ENCODE results near the gene ATP11A.

ATP11A gene

DNA sequence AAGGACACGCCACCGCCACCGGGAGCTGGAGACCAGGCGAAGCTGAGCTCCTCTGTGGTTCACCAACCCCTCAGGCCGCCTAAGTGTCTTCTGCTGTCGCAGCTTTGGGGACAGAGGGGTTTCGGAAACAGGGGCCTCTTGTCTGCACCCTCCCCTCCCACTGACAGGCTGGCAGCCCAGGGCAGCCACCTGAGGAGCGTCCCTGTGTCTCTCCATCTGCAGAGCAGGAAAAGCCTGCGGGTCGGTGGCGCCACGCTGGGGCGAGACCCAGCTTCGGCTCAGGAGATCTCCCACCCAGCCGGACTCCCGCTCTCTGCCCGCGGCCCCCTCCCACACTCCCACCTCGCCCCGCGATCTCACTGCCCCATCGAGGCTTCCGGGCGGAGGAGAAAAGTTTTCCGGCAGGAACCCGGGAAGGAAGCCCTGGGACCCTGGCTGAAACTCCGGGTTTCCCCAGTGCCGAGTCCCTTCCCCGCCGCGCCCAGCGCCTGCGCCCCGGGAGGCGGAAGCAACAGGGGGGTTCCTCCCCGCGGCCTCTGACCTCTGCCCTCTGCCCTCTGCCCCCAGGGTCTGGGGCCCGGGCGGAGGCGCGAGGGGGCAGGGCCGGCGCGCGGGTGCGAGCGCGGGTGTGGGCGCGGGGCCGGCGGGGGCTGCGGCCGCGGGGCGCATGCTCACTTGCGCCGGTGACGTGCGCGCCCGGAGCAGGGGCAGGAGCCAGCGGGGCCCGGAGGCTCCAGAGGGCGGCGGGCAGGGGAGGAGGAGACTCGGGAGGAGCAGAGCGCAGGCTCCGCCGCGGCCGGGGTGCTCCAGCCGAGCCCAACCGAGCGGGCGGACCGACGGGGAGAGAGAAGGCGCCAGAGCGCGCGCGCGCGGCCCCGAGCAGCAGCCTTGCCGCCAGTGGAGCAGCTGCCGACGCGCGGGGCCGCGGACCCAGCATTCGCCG, at the start of gene ATP11A:
Gene ATP11A, plus strand, starts transcription at position 736 of the 943 bp plus-strand sequence. CDS start 379 bp downstream, outside the sequence.
- DNase-seq = peak; percentile 85

DNA sequence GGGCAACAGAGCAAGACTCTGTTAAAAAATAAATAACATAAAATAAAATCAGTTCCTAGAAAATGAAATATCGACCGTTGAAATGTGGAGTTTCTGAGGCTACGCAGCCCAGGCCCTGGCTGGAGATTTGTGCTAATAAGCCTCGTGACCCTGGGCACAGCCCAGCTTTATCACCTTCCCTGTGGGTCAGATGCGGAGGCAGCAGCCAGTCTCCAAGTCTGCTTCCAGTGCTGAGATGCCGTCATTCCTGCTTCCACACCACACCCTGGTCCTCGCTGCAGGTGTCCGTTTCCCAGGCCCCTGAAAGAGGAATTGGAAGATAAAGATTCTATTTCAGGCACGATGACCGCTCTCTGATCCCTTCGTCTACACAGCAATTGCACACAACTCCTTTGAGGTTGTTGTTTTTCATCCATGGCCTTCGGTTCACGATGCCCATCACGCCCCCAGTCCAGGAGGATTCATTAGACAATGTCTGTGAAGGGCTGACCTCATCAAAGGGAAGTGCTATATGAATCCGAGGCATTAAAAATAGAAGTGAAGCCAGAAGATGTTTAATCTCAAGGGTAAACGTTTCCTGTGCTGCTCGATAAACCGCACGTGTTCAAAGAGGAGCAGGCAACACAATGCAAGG, 48.3 kb upstream of the ATP11A start:
- DNase-seq = no peak

DNA sequence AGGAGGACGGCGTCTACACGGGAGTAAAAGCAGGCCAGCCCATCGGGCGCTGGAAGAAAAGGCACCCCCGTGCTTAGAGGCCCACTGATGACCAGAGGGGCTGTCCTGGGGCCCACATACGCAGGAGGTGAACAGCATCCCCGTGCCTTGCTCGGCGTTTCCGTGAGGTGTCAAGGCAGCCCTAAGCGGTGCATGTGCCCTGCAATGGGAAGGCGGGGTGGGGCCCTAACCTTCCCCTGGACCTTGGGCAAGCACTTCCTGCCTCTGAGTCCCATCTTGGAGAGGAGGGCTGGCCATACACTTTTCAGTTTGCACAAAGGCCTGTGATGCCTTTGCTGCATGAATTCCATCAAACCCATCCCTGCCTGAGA, 47.8 kb upstream of the ATP11A start:
- DNase-seq = no peak

DNA sequence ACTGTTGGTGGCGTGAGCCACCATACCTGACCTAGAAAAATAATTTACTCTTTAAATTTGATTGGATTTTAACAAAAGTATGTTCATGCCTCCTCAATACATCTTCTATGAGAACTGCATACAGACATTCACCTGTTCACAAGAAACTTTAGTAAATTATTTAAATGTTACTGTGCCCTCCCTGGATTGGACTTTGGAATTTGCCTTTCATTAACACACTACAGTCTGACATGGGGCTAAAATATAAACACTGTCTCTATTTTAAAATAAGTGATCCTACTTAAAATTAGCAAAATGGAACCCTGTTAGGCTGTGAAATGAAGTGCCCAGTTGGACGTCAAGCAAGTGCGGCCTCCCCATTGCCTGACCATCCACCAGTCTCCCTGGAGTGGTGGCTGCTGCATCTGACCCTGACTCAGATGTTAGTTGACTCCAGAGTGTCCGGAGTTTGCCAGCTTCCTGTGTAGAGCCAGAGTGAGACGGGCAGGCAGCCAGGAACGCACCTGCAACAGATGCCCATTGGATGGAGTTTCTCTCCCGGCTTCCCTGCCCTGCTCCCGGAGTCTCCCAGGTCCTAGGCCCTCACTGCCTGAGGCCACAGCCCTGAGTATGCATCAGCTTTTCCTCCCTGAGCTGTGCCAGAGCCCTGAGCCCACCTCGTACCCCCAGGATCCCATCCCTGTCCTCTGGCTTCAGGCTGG, 45.9 kb upstream of the ATP11A start:
- no peak for DNase-seq

DNA sequence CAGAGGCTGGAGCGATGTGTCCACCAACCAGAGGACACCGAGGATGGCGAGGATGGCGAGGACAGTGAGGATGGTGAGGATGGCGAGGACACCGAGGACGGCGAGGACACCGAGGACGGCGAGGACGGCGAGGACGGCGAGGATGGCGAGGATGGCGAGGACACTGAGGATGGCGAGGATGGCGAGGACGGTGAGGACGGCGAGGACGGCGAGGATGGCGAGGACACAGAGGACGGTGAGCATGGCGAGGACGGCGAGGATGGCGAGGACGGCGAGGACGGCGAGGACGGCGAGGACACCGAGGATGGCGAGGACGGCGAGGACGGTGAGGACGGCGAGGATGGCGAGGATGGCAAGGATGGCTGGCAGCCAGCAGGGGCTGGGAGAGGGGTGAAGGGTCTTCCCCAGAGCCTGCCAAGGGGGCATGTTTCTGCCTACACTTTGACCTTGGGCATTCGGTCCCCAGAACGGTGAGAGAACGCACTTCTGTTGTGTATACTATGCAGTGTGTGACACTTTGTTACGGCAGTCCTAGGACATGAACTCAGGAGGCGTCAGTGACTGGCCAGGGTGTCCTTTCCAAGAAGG, 44.4 kb upstream of the ATP11A start:
- no peak for DNase-seq

DNA sequence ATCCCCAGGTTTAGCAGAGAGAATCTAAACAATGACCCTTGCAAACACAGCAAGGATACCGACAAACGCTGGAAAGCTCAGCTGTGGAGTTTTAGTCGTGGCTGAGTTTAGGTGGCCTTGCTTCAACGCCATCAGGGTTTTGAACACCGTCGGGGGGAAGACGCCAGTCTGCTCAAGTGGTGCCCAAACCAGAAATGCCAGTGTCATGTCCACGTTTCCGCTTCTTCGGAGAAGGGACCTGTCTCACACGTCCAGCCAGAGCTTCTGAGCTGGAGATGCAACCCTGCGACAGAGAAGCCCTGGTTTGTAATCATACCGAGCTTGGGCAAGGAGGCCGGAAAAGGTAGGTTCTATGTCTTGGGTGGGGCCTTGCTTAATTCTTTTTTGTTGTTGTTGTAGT, 42.6 kb upstream of the ATP11A start:
- no peak for DNase-seq

DNA sequence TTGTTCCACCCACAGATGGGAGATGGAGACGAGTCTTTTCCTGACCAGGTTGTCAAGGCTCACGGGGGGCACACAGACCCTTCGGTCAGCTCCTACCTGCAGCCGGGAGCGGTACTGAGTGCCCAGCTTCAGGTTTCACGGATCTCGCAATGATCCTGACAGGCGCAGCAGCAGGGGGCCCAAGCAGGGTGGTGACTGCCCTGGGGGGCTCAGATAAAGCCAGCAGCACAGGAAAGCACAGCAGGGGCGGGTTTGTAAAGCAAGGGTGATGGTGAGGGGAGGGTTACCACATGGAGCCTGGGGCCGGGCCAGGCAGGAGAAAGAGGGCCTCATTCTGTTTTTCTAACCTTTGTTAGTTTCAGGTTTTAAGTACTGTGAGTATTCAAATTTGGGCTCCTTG, 41.7 kb upstream of the ATP11A start:
- no peak for DNase-seq

DNA sequence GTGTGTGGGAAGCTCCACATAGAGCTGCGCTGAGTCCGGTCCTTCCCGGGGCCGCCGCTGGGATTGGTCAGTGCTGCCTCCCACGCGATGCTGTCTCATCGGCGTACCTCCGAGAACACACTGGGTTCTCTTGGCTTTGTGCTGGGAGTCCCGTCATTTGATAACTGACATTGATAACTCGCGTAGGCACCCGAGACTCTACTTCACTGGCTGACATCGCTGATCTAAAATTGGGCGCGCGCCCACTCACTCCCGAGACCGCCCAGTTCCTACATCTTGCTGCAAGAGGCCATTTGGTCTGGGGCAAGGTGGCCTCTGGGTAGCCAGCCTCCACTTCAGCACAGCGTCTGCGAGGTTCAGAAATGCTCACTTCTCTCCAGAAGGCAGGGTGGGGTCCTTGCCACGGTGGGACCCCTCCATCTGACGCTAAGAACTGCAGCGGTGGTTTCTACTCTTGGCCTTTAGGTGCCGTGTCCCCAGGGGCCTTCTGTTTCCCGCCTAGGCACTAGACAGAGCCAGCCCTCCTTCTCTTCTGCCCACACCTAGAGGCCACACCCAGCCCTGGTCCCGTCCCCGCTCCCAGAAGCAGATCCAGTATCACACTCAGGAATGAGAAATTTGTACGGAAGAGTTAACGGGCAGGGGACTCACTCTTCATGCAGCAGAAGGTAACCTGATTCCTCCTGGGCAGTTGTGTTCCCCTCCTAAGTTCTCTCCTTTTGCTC, 40.7 kb upstream of the ATP11A start:
- DNase-seq = no peak

DNA sequence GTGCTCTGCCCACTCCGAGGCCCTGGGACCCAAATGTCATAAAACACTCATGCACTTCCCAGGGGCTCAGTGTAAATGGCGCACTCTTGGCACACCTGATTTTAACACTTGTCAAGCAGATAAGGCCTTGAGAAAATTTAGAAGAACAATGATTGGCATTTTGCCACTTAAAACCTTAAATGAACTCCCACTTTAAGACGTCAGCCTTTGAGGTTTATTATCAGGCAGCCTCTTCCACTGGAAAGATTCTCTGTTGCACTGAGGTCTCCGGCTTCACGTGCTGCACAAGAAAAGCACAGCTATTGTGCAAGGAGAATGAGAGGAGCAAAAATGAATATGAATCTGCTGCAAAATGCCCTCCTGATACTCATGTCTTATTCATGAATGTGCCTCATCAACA, 38.5 kb upstream of the ATP11A start:
- no peak for DNase-seq

DNA sequence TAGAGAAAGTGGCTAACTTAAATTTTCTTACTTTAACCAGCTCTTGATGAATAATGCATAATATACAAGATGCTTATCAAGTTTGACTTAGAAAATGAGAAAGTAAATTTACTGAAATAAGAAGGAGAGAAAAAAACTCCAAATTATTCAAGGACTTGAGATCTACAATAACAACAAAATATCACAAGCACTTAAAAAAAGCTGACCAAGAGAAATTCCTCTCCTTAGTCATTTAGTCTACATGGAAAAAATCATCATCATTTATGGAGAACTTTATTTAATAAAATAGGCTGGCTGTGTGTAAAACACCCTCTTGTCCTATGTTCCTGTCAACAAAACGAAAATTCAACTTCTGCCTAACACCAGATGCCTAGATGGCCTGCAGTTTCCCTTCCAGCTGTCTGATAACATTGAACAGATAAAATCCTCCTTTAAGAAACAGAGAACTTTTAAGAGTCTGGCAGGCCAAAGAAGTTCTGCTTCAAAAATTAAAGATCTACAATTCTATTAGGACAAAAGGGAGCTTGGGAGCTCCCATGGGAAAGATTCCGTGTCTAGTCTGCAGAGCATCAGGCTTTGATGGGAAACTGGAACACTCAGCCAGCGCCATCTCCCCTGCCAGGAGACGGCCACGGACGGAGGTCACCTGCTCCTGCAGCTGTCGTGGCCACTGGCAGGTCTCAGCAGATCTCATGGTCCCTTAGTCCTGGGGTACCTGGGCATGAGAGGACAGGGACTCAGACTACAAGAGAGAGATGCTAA, 37.9 kb upstream of the ATP11A start:
- no peak for DNase-seq

DNA sequence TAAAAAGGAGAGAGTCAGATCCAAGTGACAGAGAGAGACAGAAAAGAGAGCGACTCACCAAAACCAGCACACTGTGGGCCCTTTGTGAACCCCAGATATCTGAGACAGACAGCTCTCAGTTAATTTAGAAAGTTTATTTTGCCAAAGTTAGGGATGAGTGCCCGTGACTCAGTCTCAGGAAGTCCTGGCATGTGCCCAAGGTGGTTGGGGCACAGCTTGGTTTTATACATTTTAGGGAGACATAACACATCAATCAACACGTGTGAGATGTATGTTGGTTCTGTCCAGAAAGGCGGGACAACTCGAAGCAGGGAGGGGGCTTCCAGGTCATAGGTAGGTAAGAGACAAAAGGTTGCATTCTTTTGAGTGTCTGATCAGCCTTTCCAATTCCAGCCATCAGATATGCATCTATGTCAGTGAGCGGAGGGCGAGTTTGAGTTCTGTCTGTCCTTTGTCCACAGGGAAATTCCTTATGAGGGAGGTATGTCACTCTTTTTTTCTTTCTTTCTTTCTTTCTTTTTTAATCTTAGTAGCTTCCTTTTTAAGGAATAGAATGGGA, 37.2 kb upstream of the ATP11A start:
- DNase-seq = no peak

DNA sequence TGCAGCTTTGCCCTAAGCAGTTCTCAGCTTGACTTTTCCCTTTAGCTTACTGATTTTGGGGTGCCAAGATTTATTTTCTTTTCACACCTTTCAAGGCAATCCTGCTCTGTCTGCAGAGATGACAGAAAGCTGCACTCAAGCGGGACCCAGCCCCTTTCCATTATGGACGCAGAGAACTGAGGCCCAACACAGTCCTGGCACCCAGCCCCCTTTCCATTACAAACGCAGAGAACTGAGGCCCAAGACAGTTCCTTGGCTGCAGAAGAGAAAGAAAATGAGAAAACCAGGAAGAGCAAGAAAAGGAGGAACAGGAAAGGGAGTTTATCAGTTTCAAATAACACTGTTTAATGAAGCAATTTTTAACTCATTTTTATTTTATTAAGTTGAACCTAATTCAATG, 36.8 kb upstream of the ATP11A start:
- no peak for DNase-seq

DNA sequence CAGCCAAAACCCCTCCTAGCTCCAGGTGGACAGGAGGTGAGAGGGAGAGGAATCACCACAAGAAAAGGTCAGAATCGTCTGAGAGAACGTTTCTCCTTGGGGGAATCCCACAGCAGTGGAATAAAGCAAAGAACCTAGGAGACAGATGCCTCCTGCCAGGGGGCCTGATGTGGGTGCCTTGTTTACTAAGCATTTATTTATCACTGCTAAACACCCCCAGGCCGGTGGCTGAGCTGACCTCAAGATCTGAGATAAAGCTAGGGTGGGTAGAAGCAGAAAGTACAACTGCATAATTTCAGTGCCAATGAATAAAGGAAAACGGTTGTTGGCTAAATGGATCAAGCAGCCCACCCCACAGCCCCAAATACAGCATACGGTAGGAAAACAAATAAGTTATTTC, 33.9 kb upstream of the ATP11A start:
- no peak for DNase-seq

DNA sequence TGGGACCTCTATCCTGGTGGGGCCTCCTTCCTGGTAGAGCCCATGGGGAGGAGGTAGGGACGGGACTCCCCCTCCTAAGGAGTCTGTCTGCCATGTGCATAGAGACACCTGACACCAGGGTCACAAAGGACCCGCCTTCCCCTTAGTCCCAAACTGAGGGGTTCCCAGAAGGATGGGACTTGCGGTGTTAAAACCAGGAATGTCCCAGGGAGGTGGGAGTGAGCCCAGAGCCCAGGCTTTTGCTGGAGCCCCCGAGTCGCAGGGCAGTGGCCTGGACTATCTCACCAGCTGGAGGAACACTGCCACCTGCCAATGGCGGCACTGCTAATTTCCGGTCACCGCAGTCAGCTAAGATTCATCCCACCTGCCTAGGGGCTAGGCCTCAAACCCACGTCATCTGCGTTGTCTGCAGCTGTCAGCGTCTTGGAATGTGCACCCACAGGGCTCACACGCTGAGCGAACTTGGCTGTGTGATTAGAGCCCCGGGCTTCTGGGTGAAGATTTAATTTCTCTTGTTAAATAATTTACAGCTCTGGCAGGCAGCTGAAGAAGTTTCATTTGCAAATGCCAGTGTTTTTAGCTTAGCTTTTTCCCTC, 31.9 kb upstream of the ATP11A start:
- no peak for DNase-seq

DNA sequence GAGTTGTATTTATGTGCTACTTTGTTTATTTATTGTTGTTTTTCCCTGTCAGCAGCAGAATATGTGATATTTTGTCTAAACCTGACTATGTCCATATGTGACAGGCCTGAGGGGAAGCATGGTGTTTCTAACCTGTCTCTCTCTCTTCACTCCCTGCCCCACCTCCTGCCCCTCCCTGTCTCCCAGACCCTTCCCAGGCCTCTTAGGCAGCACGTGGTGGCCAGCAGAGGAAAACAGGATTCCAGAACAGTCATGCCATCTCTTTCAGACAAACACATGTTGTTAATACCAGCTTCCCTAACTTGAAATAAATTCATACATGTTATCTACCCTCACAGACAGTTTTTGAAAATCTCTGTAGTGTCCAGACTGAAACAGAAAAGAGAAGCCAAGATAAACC, 31.0 kb upstream of the ATP11A start:
- DNase-seq = no peak

DNA sequence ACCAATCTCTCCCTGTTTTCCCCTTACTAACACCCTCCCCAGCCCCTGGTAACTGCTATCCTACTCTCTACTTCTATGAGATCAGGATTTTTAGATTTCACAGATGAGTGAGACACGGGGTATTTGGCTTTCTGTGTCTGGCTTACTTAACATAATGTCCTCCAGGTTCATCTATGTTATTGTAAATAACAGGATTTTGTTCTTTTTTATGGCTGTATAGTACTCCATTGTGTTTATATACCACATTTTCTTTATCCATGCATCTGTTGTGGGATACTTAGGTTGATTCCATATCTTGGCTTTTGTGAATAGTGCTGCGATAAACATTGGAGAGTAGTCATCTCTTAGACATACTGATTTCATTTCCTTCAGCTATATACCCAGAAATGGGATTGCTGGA, 28.5 kb upstream of the ATP11A start:
- DNase-seq = no peak

DNA sequence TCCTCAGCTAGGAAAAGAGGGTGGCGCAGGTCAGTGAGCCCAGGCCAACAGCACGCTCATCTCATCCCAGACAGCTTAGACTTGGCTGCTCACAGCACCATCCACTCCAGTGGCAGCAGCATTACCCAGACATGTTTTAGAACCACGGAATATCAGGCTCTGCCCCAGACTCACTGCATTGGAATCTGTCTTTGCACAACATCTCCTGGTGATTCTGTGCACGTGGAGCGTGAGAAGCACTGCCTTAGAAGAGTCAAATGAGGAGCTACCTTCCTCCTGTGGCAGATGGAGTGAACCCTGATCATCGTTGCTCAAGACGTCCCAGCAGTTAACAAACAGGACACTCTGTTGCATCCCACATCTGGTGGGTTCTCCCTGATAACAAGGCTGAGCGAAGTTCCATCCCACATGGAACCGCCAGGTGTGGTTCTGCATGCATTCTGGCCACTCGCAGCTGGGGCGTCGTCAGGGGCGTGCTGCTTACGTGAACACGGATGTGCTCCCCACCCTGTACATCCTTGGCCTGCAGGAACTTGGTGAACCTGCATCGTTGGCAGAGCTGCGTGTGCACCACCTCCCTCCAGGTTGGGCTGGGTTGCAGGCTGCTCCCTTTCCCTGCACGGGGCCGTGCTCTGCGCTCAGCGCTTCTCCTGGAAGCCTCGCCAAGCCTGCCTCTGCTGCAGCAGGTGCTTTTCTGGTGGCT, 25.2 kb upstream of the ATP11A start:
- no peak for DNase-seq

DNA sequence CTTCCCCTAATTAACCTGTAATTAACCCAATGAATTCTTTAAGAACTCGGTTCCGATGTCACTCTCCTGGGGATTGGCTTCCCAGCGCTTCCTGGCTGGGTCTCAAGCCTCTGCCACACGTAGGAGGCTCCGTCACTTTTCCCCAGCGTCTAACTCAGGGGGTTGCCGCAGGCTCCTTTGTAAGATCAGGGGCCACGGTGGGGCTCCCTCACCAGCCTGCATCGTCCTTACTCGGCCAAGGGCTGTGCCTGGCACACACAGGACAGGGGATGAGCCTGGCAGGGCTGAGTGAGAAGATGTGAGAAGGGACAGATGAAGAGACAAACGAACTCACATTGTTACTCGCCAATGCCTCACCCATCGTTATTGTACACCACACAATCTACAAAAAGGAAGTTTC, 20.9 kb upstream of the ATP11A start:
- no peak for DNase-seq

DNA sequence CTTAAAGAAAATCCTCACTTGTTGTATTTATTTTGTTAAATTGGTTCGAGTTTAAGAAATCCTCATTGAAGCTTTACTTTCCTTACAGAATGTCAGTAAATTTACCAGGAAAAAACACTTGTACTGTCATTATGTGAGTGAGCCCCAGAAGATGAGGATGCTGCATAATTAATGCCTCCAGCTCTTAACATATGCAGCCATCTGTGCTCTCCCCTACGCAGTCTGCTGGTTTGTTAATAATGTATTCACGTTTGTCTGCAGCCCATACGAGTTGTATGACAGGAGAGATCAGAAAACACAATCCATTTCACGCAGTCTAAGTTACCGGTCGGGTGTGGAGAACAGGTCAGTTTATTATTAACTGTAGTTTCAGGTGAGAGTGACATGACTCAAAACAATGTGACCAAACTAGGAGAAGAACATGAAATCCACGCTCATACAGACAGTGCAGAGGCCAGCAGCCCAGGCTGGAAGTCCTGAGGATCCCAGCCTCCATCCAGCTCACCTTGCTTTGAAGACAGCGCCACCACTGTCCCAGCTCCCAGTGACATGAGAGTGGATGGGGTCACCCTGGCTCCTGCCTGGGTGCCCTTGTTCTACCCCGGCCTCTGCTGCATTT, 19.8 kb upstream of the ATP11A start:
- peak; percentile 9 for DNase-seq

DNA sequence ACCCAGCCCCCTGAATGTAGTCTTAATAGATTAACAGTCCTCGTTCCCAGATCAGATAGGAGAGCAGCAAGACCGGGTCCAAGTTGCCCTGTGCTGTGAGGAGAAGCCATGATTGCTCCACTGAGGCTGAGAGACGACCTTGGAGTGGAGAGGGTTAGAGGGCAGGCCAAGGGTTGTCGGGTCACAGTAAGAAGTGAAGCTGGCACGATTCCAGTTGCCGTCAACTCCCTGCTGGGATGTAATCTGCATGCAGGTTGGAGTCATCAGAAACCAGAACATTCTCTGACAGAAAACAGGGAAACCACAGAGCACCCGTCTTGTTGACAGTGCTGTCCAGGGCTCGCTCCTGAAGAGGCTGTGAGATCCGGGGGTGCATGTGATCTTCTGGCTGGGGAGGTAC, 19.0 kb upstream of the ATP11A start:
- DNase-seq = no peak

All from stimulated activated CD8-positive, alpha-beta memory T cell treated with anti-CD3 and anti-CD28 coated beads, Interleukin-4, amount 100 ng/mL, for 48 hours (primary cell).